ENCODE measurements around the gene CENPVL2. TPM values are rescaled to one million over a fixed set of nuclear protein-coding genes. Genes with fewer than 3 reads are reported as not detected.
"Not testable (repeated sequence)": the region's sequence is repeated elsewhere in the genome, so short reads cannot be mapped to it uniquely, and the experiment has no call there.

Gene CENPVL2
- not detected for total RNA-seq

GRCh38 chrX:51682720-51683062, at the start of gene CENPVL2:
Gene CENPVL2, minus strand, starts transcription at chrX:51682831. Its CDS starts 0 bp downstream, at chrX:51682831.
- H3K27me3 ChIP-seq; H3K9me3 ChIP-seq; intact Hi-C loops (cut with DNase I); H3K36me3 ChIP-seq; H3K4me1 ChIP-seq; H3K4me3 ChIP-seq; H3K27ac ChIP-seq; DNase-seq: not testable (repeated sequence)
- WGBS, 2 donors = no CpG with 5 or more reads among the region's 30 CpGs

- Histone ChIP-seq H3K36me3 (no peaks in the 10 kb centered on the region), H3K9me3 (no peaks in the 10 kb centered on the region), H3K27ac (no peak overlapping the region), H3K4me1 (no peaks in the 10 kb centered on the region), H3K27me3 (peaks cover 0 to 12% (median 0%) of the 10 kb centered on the region in 4 donors), H3K4me3 (no peak overlapping the region)
- intact Hi-C loops (cut with DNase I) = no loop called here
- TF ChIP-seq, protein P1, sequence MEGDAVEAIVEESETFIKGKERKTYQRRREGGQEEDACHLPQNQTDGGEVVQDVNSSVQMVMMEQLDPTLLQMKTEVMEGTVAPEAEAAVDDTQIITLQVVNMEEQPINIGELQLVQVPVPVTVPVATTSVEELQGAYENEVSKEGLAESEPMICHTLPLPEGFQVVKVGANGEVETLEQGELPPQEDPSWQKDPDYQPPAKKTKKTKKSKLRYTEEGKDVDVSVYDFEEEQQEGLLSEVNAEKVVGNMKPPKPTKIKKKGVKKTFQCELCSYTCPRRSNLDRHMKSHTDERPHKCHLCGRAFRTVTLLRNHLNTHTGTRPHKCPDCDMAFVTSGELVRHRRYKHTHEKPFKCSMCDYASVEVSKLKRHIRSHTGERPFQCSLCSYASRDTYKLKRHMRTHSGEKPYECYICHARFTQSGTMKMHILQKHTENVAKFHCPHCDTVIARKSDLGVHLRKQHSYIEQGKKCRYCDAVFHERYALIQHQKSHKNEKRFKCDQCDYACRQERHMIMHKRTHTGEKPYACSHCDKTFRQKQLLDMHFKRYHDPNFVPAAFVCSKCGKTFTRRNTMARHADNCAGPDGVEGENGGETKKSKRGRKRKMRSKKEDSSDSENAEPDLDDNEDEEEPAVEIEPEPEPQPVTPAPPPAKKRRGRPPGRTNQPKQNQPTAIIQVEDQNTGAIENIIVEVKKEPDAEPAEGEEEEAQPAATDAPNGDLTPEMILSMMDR (IDR thresholded peaks at IDR 0.05) = no peak
- TF ChIP-seq POLR2A (IDR thresholded peaks at IDR 0.05) = no peak
- DNase-seq = no peak
These were observed 45.6 kb upstream of the CENPVL2 start for GRCh38 chrX:51728202-51728601.

- DNase-seq; H3K27me3 ChIP-seq; intact Hi-C loops (cut with DNase I); H3K27ac ChIP-seq; H3K36me3 ChIP-seq; H3K4me1 ChIP-seq; H3K4me3 ChIP-seq; H3K9me3 ChIP-seq: not testable (repeated sequence)
- no CpG with 5 or more reads among the region's 18 CpGs for WGBS, 2 donors
These were observed 30.5 kb upstream of the CENPVL2 start for GRCh38 chrX:51712943-51713647.

DNA sequence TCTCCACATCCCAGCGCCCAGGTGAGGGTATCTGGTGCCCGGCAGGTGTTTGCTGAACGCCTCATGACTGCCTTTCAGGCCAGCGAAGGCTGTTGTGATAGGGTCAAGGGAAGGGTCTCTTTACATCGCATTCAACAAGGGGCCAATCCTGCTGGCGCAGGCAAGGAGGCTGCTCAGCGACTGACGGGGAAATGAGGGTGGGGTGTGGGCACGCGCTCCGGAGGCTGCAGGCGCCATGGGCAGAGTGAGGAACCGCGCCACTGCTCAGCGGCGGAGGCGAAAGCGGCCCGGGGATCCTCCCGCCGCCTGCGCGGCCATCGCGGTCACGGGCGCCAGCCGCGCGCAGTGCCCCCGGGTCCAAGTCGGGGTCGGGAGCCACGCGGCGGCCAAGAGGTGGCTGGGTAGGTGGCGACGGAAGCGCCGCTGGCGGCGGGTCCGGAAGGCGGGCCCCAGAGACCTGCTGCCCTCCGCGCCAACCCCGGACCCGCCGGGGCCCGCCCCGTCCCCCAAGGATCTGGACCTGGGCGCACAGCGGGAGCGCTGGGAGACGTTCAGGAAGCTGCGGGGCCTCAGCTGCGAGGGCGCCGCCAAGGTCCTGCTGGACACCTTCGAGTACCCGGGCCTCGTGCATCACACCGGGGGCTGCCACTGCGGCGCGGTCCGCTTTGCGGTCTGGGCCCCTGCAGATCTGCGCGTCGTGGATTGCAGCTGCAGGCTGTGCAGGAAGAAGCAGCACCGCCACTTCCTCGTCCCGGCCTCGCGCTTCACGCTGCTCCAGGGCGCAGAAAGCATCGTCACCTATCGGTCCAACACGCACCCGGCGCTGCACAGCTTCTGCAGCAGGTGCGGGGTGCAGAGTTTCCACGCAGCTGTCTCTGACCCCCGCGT, 27.9 kb upstream of the CENPVL2 start, which contains the start of gene CENPVL1:
TSS of gene CENPVL1 (plus strand) at position 236 of the 888 bp plus-strand sequence. CDS start at position 236, 0 bp downstream.
- intact Hi-C loops (cut with DNase I); H3K27ac ChIP-seq; H3K9me3 ChIP-seq; H3K27me3 ChIP-seq; H3K36me3 ChIP-seq; H3K4me1 ChIP-seq; DNase-seq; H3K4me3 ChIP-seq: not testable (repeated sequence)
- WGBS, 2 donors = no CpG with 5 or more reads among the region's 87 CpGs

DNA sequence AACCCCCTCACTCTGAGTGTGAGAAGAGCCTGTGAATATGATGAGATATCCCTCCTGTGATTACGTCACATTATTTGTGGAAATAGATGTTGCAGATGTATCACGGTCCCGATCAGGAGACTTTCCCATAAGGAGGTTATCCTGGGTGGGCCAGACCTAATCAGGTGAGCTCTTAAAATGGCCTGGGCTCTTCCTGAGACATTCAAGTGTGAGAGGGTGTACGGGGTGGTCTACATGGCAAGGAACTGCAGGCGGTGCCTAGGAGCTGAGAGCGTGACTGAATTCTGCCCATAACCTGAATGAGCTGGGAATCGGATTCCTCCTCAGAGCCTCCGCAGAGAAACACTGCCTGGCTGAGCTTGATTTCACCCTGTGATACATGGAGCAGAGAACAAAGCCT, 14.8 kb upstream of the CENPVL2 start:
- intact Hi-C loops (cut with DNase I) = no loop called here

GRCh38 chrX:51694254-51694653, 11.6 kb upstream of the CENPVL2 start:
- H3K27ac ChIP-seq = no peak overlapping the region
- H3K9me3 ChIP-seq = no peaks in the 10 kb centered on the region
- no peaks in the 10 kb centered on the region for H3K4me1 ChIP-seq
- DNase-seq = no peak
- no peak overlapping the region for H3K4me3 ChIP-seq
- intact Hi-C loops (cut with DNase I) = no loop called here
- TF ChIP-seq POLR2A (IDR thresholded peaks at IDR 0.05) = no peak
- TF ChIP-seq, protein P1 (IDR thresholded peaks at IDR 0.05) = no peak
- no peaks in the 10 kb centered on the region for H3K27me3 ChIP-seq
- H3K36me3 ChIP-seq = no peaks in the 10 kb centered on the region
- WGBS, 2 donors = 70 to 80% methylated on average over 1 to 2 of the region's 6 CpGs

More for the DNA sequence above, 14.8 kb upstream of the CENPVL2 start:
- TF ChIP-seq, protein P1 (IDR thresholded peaks at IDR 0.05) = no peak
- TF ChIP-seq POLR2A (IDR thresholded peaks at IDR 0.05) = no peak
- 88 to 89% methylated on average over 3 to 8 of the region's 8 CpGs for WGBS, 2 donors
- H3K27ac ChIP-seq = no peak overlapping the region
- H3K4me1 ChIP-seq = no peaks in the 10 kb centered on the region
- H3K9me3 ChIP-seq = no peaks in the 10 kb centered on the region
- H3K27me3 ChIP-seq = no peaks in the 10 kb centered on the region
- no peak overlapping the region for H3K4me3 ChIP-seq
- no peaks in the 10 kb centered on the region for H3K36me3 ChIP-seq
- DNase-seq = no peak

GRCh38 chrX:51681808-51682719, 567 bp downstream of the CENPVL2 start:
- WGBS, 2 donors = no CpG with 5 or more reads among the region's 88 CpGs
- DNase-seq; H3K4me1 ChIP-seq; H3K27me3 ChIP-seq; H3K9me3 ChIP-seq; intact Hi-C loops (cut with DNase I); H3K4me3 ChIP-seq; H3K27ac ChIP-seq; H3K36me3 ChIP-seq: not testable (repeated sequence)

- not testable (repeated sequence) for DNase-seq
- no CpG with 5 or more reads among the region's 18 CpGs for WGBS, 2 donors
These were observed 2.8 kb downstream of the CENPVL2 start for GRCh38 chrX:51679689-51680433.

More at GRCh38 chrX:51679689-51680433, 2.8 kb downstream of the CENPVL2 start:
- H3K9me3 ChIP-seq; H3K36me3 ChIP-seq; H3K4me3 ChIP-seq; H3K27me3 ChIP-seq; intact Hi-C loops (cut with DNase I); H3K4me1 ChIP-seq; H3K27ac ChIP-seq: not testable (repeated sequence)
